Stimulated activated CD4-positive, alpha-beta T cell treated with anti-CD3 and anti-CD28 coated beads, Interleukin-1b, Interleukin-23, amount 100 ng/mL, for 1 hour (primary cell): ENCODE measurements around the gene RNF150.
"Not testable (repeated sequence)": the region's sequence is repeated elsewhere in the genome, so short reads cannot be mapped to it uniquely, and the experiment has no call there.

Experiments
- DNase-seq, 2 donors: peaks; one replicate each; pipeline ENCODE4 v3.0.0-alpha.2; 2020; ENCODE audit warnings: low read depth in 2 of 2

Gene RNF150

DNA sequence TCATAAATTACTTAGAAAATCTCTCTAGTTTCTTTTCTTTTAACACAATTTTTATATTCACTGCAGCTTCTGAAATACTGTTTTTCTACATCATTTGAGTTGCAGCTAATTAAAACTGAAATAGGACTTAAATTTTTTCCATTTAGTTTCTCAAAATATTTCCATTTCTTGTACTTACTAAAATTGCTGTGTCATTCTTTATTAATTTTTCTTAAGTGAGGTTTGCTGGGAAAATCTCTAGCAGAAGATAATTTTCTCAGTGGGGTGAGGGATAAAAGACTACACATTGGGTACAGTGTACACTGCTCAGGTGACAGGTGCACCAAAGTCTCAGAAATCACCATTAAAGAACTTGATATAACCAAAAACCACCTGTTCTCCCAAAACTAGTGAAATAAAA is 57.7 kb downstream of the RNF150 start:
- no peak for DNase-seq

GRCh38 chr4:141074098-141074878 is 59.0 kb downstream of the RNF150 start:
- no peak for DNase-seq

DNA sequence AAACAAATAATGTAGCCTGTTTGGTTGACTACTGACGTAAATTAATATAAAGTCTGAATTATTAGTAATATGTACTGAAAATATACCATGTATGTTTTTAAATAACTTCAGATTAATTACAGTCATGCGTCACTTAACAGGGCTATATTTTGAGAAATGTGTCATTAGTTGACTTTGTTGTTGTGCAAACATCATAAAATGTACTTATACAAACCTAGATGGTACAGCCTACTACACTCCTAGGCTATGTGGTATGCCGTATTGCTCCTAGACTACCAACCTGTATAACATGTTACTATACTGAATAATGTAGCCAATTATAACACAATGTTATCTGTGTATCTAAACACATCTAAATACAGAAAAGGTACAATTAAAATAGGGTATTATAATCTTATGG is 66.6 kb downstream of the RNF150 start:
- no peak for DNase-seq

GRCh38 chr4:141065872-141066271 is 67.4 kb downstream of the RNF150 start:
- no peak for DNase-seq

- no peak for DNase-seq
These were observed 70.6 kb downstream of the RNF150 start for GRCh38 chr4:141062651-141063050.

DNA sequence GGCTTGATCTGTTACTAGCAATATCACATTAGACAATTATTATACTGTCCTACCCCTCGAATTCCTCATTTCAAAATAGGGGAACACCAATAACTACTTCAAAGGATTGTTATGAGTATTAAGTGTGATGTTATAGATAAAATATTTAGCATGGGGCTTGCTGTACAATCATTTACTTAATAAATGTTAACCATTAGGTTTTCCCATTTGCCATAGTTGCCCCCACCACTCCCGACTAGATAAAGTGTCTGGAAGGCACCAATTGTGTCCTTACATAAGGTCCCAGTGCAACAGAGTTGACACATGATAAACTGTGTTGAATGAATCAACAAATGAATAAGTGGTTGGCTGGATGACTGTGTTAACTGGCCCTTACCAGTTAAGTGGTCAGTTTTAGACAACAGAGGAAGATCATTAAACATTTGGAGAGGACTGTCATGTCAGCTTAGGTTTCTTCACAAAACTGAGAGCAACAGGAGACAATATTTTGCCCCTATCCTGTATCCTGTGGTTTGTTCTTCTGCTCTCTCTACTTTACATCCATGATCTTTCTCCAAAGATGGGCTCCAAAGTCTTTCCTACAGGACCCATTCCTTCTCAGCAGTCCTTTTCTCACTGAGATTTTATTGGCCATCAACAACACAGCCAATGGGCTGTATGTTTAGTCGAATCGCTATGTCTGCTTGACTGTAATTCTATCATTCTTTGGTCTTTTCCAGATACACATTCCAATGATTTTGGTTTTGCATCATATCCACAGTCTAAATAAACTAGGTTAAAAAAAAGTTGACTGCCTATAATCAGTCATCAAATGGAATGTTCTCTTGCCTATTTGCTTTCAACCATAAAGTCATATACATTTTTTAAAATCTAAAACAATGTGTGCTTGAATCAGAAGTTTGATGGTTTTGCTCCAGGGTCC is 74.4 kb downstream of the RNF150 start:
- no peak for DNase-seq

DNA sequence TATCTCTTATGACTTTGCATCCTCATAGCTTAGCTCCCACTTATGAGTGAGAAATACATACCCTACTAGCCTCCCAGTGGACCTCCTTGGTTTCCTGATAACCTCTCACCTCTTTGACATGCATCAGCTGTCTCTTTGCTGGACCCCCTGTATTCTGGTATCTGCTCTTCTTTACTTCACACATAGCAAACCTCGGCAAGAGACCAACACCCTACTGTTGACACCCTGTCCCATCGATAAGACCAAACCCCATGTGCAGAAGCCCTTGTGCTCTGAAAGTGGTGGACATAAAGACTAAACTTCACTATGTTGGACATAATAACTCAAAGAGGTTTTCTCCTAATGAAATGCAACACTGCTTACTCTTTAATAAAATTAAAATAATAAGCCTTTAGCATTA is 75.7 kb downstream of the RNF150 start:
- DNase-seq = no peak

DNA sequence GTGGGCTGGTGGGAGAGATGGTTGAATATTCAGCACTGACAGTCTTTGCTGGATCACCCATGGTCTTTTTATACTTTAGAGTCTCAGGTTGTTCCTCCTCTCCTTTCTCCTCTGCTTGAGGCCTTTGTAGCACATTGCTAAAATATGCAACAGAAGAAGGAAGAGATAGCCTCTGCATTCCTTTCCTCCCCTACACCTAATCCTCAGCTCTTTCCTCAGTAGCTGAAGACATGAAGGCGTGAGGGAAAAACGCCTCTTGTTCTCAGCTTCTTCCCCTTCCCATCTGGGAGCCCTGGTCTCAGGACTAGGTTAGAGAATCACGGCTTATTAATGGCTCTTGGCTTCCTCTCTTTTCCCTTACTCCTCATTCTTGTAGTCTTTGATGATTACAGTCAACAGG is 76.8 kb downstream of the RNF150 start:
- no peak for DNase-seq

- no peak for DNase-seq
These were observed 78.8 kb downstream of the RNF150 start for GRCh38 chr4:141054446-141054845.

- not testable (repeated sequence) for DNase-seq
These were observed 82.3 kb downstream of the RNF150 start for GRCh38 chr4:141050999-141051398.

- DNase-seq = no peak
These were observed 85.9 kb downstream of the RNF150 start for GRCh38 chr4:141047228-141047884.

GRCh38 chr4:141046255-141046654 is 87.0 kb downstream of the RNF150 start:
- DNase-seq = no peak

- no peak for DNase-seq
These were observed 87.4 kb downstream of the RNF150 start for GRCh38 chr4:141045848-141046247.

GRCh38 chr4:141041021-141041476 is 92.2 kb downstream of the RNF150 start:
- no peak for DNase-seq

- DNase-seq = no peak
These were observed 94.1 kb downstream of the RNF150 start for GRCh38 chr4:141039156-141039555.

- no peak for DNase-seq
These were observed 94.8 kb downstream of the RNF150 start for GRCh38 chr4:141038428-141038827.

GRCh38 chr4:141037446-141037845 is 95.8 kb downstream of the RNF150 start:
- no peak for DNase-seq

GRCh38 chr4:141036786-141037185 is 96.5 kb downstream of the RNF150 start:
- no peak for DNase-seq

GRCh38 chr4:141035920-141036319 is 97.3 kb downstream of the RNF150 start:
- DNase-seq = no peak

DNA sequence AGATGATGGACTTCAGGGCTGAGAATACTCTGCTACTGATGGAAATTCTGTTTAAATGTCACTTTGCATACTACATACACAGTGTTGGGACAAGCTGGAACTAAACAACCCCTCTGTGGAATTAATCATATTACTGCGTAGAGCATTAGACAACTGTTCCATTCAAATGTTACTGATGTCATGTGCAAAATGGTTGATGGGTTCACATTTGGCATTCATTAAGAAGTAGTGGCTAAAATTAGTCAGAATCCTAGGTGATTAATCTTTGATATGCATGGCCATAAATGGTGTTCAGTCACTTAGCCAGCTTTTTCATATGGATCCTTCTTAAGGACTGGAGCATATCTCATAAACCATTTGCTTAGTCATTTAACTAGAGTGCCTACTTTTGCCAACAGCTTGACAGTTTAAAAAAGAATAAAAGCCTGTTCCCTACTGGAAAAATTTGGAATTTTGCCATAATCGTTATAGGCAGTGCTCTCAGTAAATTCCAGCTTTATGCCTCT is 105.2 kb downstream of the RNF150 start:
- no peak for DNase-seq

DNA sequence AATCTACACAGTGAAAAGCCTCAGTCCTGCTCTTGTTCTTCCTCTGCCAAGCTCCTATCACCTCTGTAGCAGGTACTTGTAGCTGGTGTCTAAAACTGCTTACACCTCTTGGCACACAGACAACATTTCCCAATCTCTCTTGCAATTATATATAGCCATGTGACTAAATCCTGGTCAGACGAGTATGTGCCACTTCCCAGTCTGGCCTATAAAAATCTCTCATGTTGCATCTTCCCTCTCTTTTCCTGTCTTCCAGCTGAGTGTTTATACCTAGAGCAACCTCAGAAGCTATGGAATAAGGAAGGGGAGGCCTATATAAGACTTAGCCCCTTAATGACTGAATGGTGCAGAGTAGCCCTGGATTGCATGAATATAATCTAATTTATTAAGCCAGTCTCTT is 105.8 kb downstream of the RNF150 start:
- DNase-seq = no peak

DNA sequence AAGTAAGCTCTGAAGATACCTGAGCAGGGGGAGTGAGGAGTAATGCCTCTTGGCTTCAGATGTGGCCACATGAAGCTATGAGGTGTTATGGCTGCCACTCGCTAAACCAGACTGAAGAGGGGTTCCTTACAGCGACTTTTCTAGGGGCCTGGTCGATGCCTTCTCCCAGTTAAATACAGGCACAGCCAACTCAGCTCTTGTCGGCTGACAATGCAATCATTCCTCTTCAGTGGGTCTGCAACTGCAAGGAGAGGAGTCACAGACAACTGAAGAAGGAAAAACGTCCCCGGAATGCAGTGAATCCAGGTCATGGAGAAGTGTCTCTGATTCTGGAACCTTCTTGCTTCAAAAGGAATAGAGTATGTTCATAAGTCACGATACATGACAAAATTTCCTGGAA is 106.4 kb downstream of the RNF150 start:
- DNase-seq = no peak
